Stimulated activated CD4-positive, alpha-beta T cell treated with anti-CD3 and anti-CD28 coated beads, Interleukin-1b, Interleukin-23, amount 100 ng/mL, for 48 hours (primary cell): ENCODE data around the gene TENM4.

Source experiments
- DNase-seq: peaks from one replicate; pipeline ENCODE4 v3.0.0-alpha.2; 2020

Gene TENM4

GRCh38 chr11:78952890-78953289 is 487.9 kb downstream of the TENM4 start:
- DNase-seq = no peak

GRCh38 chr11:78952175-78952574 is 488.7 kb downstream of the TENM4 start:
- no peak for DNase-seq

- no peak for DNase-seq
Measured at GRCh38 chr11:78949976-78950690, 490.7 kb downstream of the TENM4 start.

- DNase-seq = no peak
Measured at GRCh38 chr11:78946945-78947902, 493.6 kb downstream of the TENM4 start.

GRCh38 chr11:78943841-78944240 is 497.0 kb downstream of the TENM4 start:
- DNase-seq = no peak

- no peak for DNase-seq
Measured at GRCh38 chr11:78943154-78943553, 497.7 kb downstream of the TENM4 start.

- DNase-seq = no peak
Measured at GRCh38 chr11:78941226-78941851, 499.5 kb downstream of the TENM4 start.

GRCh38 chr11:78940500-78941225 is 500.2 kb downstream of the TENM4 start:
- DNase-seq = no peak

- DNase-seq = no peak
Measured at GRCh38 chr11:78938971-78939370, 501.9 kb downstream of the TENM4 start.

GRCh38 chr11:78938036-78938435 is 502.8 kb downstream of the TENM4 start:
- no peak for DNase-seq

- DNase-seq = no peak
Measured at GRCh38 chr11:78935398-78936068, 505.3 kb downstream of the TENM4 start.

GRCh38 chr11:78933350-78933749 is 507.5 kb downstream of the TENM4 start:
- no peak for DNase-seq

GRCh38 chr11:78932757-78933156 is 508.1 kb downstream of the TENM4 start:
- no peak for DNase-seq

- no peak for DNase-seq
Measured at GRCh38 chr11:78931891-78932290, 508.9 kb downstream of the TENM4 start.

GRCh38 chr11:78930810-78931523 is 509.9 kb downstream of the TENM4 start:
- no peak for DNase-seq

GRCh38 chr11:78929906-78930220 is 511.0 kb downstream of the TENM4 start:
- no peak for DNase-seq

- no peak for DNase-seq
Measured at GRCh38 chr11:78929207-78929905, 511.5 kb downstream of the TENM4 start.

GRCh38 chr11:78927511-78927910 is 513.3 kb downstream of the TENM4 start:
- DNase-seq = no peak

GRCh38 chr11:78926633-78927338 is 514.0 kb downstream of the TENM4 start:
- no peak for DNase-seq

GRCh38 chr11:78925387-78925786 is 515.4 kb downstream of the TENM4 start:
- DNase-seq = no peak
